MCF 10A (cell line): ENCODE data around the gene ADK. TPM values are rescaled to one million over a fixed set of nuclear protein-coding genes. Genes with fewer than 3 reads are reported as not detected.

Experiments
- BruUV-seq: library from RNA; stranded (reverse); fragments of 400-500 nt; replicated peaks from 2 replicates; lab custom pipeline; 2021; lab: Mats Ljungman, UMichigan
- CTCF ChIA-PET: fragments of 300-600 bp; sonication (Branson Sonifier 250); formaldehyde crosslinking; extraction: SDS; loops from one replicate; lab custom pipeline; 2021; ENCODE audit warnings: antibody characterized with exemption, inconsistent platforms; lab: Yijun Ruan, JAX
- POLR2A ChIA-PET: fragments of 300-600, 350-650 bp; sonication (Branson Sonifier 250); formaldehyde crosslinking; extraction: SDS; loops from one replicate; lab custom pipeline; 2020; ENCODE audit warnings: antibody characterized with exemption, inconsistent platforms; lab: Yijun Ruan, JAX
- DNase-seq: peaks from one replicate; pipeline ENCODE4 v3.0.0-alpha.2; 2018; ENCODE audit not compliant: unreplicated experiment
- H3K27ac Mint-ChIP-seq: one replicate; pipeline ENCODE4 v1.8.0; 2022; ENCODE audit warnings: mild to moderate bottlenecking, low read depth, mixed read lengths; ENCODE audit not compliant: unreplicated experiment
- H3K27me3 Mint-ChIP-seq: one replicate; pipeline ENCODE4 v1.8.0; 2022; ENCODE audit warnings: mixed read lengths; ENCODE audit not compliant: insufficient read depth, unreplicated experiment
- H3K36me3 Mint-ChIP-seq: one replicate; pipeline ENCODE4 v1.8.0; 2022; ENCODE audit warnings: mild to moderate bottlenecking, moderate library complexity, mixed read lengths; ENCODE audit not compliant: insufficient read depth, unreplicated experiment
- H3K4me1 Mint-ChIP-seq: one replicate; pipeline ENCODE4 v1.8.0; 2022; ENCODE audit warnings: mixed read lengths; ENCODE audit not compliant: insufficient read depth, unreplicated experiment
- H3K4me3 Mint-ChIP-seq: one replicate; pipeline ENCODE4 v1.8.0; 2022; ENCODE audit warnings: mild to moderate bottlenecking, moderate library complexity, mixed read lengths; ENCODE audit not compliant: unreplicated experiment
- H3K9me3 Mint-ChIP-seq: one replicate; pipeline ENCODE4 v1.8.0; 2022; ENCODE audit warnings: mixed read lengths; ENCODE audit not compliant: unreplicated experiment
- CTCF ChIP-seq: fragments of 200-600 bp; IDR thresholded peaks from one replicate; pipeline ENCODE4 v1.8.0; 2022; ENCODE audit warnings: antibody characterized with exemption, mild to moderate bottlenecking; ENCODE audit not compliant: unreplicated experiment
- intact Hi-C: fragments of 100-400 bp; cut with micrococcal nuclease; formaldehyde crosslinking; loops from 2 replicates; pipeline ENCODE4 v1.14.1; 2022
- total RNA-seq: library from RNA; stranded (reverse); gene quantifications from 2 replicates; pipeline ENCODE4 v1.2.3, GENCODE V29; 2022

The ADK gene
- total RNA-seq, 1 experiment from 2014 or later = 98.6 TPM

DNA sequence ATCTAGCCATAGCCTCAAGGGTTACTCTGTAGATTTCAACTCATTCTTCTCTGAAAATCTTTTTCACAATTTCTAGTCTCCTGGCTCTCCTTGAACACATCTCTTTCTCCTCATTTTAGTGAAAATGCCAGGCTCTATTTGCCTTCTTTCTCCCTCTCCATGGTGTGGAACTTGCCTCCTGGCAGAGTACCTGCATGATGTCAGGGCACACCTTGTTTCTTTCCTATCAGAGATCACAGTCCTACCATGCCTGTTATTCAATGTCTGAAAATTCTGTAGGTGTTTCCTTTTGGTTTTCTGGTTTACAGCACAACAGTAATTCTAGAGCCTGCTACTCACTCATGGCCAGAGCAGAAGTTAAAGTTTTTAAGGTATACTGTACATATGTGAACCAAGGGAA lies 237.8 kb downstream of the ADK start:
- no peak for DNase-seq
- no peaks in the 10 kb centered on the region for H3K9me3 Mint-ChIP-seq
- ChIA-PET POLR2A (no interaction called here), CTCF (no interaction called here)
- BruUV-seq = no TSS peak
- H3K27me3 Mint-ChIP-seq = no peaks in the 10 kb centered on the region
- peaks cover 3% of the 10 kb centered on the region for H3K36me3 Mint-ChIP-seq
- no peak for TF ChIP-seq CTCF
- intact Hi-C loops = no loop called here
- no peak overlapping the region for H3K27ac Mint-ChIP-seq
- peaks cover 11% of the 10 kb centered on the region for H3K4me1 Mint-ChIP-seq
- no peak overlapping the region for H3K4me3 Mint-ChIP-seq

DNA sequence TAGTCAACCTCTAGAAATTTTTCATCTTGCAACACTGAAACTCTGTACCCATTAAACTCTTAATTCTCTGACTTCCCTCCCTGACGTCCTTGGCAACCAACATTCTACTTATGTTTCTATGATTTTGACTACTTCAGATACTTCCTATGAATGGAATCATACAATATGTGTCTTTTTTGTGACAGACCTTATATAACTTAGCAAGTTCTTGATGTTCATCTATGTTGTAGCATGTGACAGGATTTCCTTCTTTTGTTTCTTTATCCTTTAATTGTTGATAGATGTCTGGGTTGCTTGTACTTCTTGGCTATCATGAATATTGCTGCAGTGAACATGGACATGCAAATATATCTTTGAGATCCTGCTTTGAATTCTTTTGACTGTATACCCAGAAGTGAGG lies 240.8 kb downstream of the ADK start:
- no TSS peak for BruUV-seq
- no peaks in the 10 kb centered on the region for H3K9me3 Mint-ChIP-seq
- peaks cover 30% of the 10 kb centered on the region for H3K36me3 Mint-ChIP-seq
- TF ChIP-seq CTCF = no peak
- ChIA-PET POLR2A (no interaction called here), CTCF (no interaction called here)
- DNase-seq = no peak
- intact Hi-C loops = no loop called here
- H3K4me1 Mint-ChIP-seq = peaks cover 17% of the 10 kb centered on the region
- no peak overlapping the region for H3K27ac Mint-ChIP-seq
- H3K27me3 Mint-ChIP-seq = no peaks in the 10 kb centered on the region
- H3K4me3 Mint-ChIP-seq = no peak overlapping the region

- BruUV-seq = no TSS peak
- H3K9me3 Mint-ChIP-seq = no peaks in the 10 kb centered on the region
- no peak overlapping the region for H3K27ac Mint-ChIP-seq
- peaks cover 40% of the 10 kb centered on the region for H3K36me3 Mint-ChIP-seq
- no peaks in the 10 kb centered on the region for H3K27me3 Mint-ChIP-seq
- ChIA-PET POLR2A (no interaction called here), CTCF (interaction anchor here (1.0 kb wide), 1 partner anchor 16 kb away, joined by 3 read pairs; no protein-coding TSS in a partner anchor)
- TF ChIP-seq CTCF = no peak
- intact Hi-C loops = no loop called here
- H3K4me3 Mint-ChIP-seq = no peak overlapping the region
- peak; percentile 17 for DNase-seq
- peaks cover 11% of the 10 kb centered on the region for H3K4me1 Mint-ChIP-seq
Measured at GRCh38 chr10:74394416-74394969, 243.5 kb downstream of the ADK start.

- no TSS peak for BruUV-seq
- H3K27ac Mint-ChIP-seq = no peak overlapping the region
Measured at GRCh38 chr10:74400186-74400585, 249.2 kb downstream of the ADK start.

More at GRCh38 chr10:74400186-74400585, 249.2 kb downstream of the ADK start:
- Mint-ChIP-seq H3K27me3 (no peaks in the 10 kb centered on the region), H3K4me3 (no peak overlapping the region), H3K4me1 (no peaks in the 10 kb centered on the region), H3K36me3 (peaks cover 42% of the 10 kb centered on the region), H3K9me3 (peaks cover 6% of the 10 kb centered on the region)
- no peak for DNase-seq
- CTCF ChIA-PET = interaction anchor here (0.6 kb wide), 1 partner anchor 12 kb away, joined by 3 read pairs; no protein-coding TSS in a partner anchor
- POLR2A ChIA-PET = interaction anchor here (0.7 to 1.1 kb wide), 3 partner anchors 11 to 118 kb away, joined by 3 read pairs; no protein-coding TSS in a partner anchor
- intact Hi-C loops = no loop called here
- TF ChIP-seq CTCF = no peak
